ENCODE data around the gene SLC27A6. TPM values are rescaled to one million over a fixed set of nuclear protein-coding genes. Genes with fewer than 3 reads are reported as not detected.
A peak's percentile ranks its signal among the peaks of the same experiment; 100 is the strongest.

Gene SLC27A6
- total and polyA plus RNA-seq, 11 donors = 9.0 to 95.1 (median 31.5) TPM

GRCh38 chr5:128965638-128966302 lies 482 bp downstream of the SLC27A6 start:
- intact Hi-C loops (cut with DNase I) = loop anchor here in 3 of 10 donors (2.0 to 5.0 kb wide), 3 partner anchors 38 to 43 kb away; no protein-coding TSS in a partner anchor
- H3K27ac ChIP-seq = peak overlapping the region in 11 of 12 donors; percentile 31 to 86 (median 78)

GRCh38 chr5:128966375-128966774 lies 1.1 kb downstream of the SLC27A6 start:
- H3K4me3 ChIP-seq = peak overlapping the region; percentile 25 to 65 (median 58)
- peaks cover 0 to 8% (median 0%) of the 10 kb centered on the region in 12 donors for H3K4me1 ChIP-seq
- no peaks in the 10 kb centered on the region for H3K36me3 ChIP-seq
- peaks cover 0 to 16% (median 0%) of the 10 kb centered on the region in 9 donors for H3K27me3 ChIP-seq
- TF ChIP-seq POLR2A (IDR thresholded peaks at IDR 0.05) (no peak), CTCF (IDR thresholded peaks at IDR 0.05) (peak in 2 of 12 donors; percentile 7 to 9)
- DNase-seq = peak in 3 of 5 donors; percentile 24 to 48 (median 30)
- WGBS, 4 donors = 43 to 75% (median 66%) methylated on average over 12 of the region's 12 CpGs
- H3K9me3 ChIP-seq = peaks cover 0 to 3% (median 0%) of the 10 kb centered on the region in 12 donors
- ATAC-seq = peak; percentile 33 to 64 (median 48)
- intact Hi-C loops (cut with DNase I) = loop anchor here in 2 of 10 donors (5.0 kb wide), 2 partner anchors 39 to 44 kb away; no protein-coding TSS in a partner anchor
- H3K27ac ChIP-seq = peak overlapping the region in 2 of 12 donors; percentile 78 to 86

More at GRCh38 chr5:128965638-128966302, 482 bp downstream of the SLC27A6 start:
- DNase-seq (peak in 1 of 5 donors; percentile 25), ATAC-seq (peak; percentile 44 to 63 (median 58))
- H3K4me1 ChIP-seq = peaks cover 0 to 8% (median 0%) of the 10 kb centered on the region in 12 donors
- H3K27me3 ChIP-seq = peaks cover 0 to 16% (median 0%) of the 10 kb centered on the region in 9 donors
- 18 to 34% (median 24%) methylated on average over 8 to 24 of the region's 24 CpGs for WGBS, 4 donors
- peak overlapping the region; percentile 25 to 65 (median 58) for H3K4me3 ChIP-seq
- H3K9me3 ChIP-seq = peaks cover 0 to 7% (median 0%) of the 10 kb centered on the region in 12 donors
- H3K36me3 ChIP-seq = no peaks in the 10 kb centered on the region
- no peak for TF ChIP-seq CTCF (IDR thresholded peaks at IDR 0.05)
- TF ChIP-seq POLR2A (IDR thresholded peaks at IDR 0.05) = no peak

GRCh38 chr5:128966846-128967245 lies 1.6 kb downstream of the SLC27A6 start:
- H3K36me3 ChIP-seq = no peaks in the 10 kb centered on the region
- H3K27me3 ChIP-seq = peaks cover 0 to 16% (median 0%) of the 10 kb centered on the region in 9 donors
- peak overlapping the region; percentile 25 to 65 (median 58) for H3K4me3 ChIP-seq
- intact Hi-C loops (cut with DNase I) = loop anchor here in 2 of 10 donors (5.0 kb wide), 2 partner anchors 40 to 45 kb away; no protein-coding TSS in a partner anchor
- no peak for DNase-seq
- peaks cover 0 to 8% (median 0%) of the 10 kb centered on the region in 12 donors for H3K4me1 ChIP-seq
- no peak for ATAC-seq
- peaks cover 0 to 6% (median 0%) of the 10 kb centered on the region in 12 donors for H3K9me3 ChIP-seq
- TF ChIP-seq CTCF (IDR thresholded peaks at IDR 0.05) (no peak), POLR2A (IDR thresholded peaks at IDR 0.05) (no peak)
- 42 to 62% (median 52%) methylated on average over 3 of the region's 3 CpGs for WGBS, 4 donors
- peak overlapping the region in 2 of 12 donors; percentile 25 to 86 for H3K27ac ChIP-seq

GRCh38 chr5:128973244-128973643 lies 8.0 kb downstream of the SLC27A6 start:
- peak in 1 of 4 donors; percentile 46 for ATAC-seq
- intact Hi-C loops (cut with DNase I) = no loop called here
- 63 to 76% (median 68%) methylated on average over 8 to 9 of the region's 9 CpGs for WGBS, 4 donors

More at GRCh38 chr5:128973244-128973643, 8.0 kb downstream of the SLC27A6 start:
- no peak for DNase-seq
- Histone ChIP-seq H3K27ac (peak overlapping the region in 1 of 12 donors; percentile 41), H3K9me3 (peaks cover 0 to 6% (median 0%) of the 10 kb centered on the region in 12 donors), H3K36me3 (no peaks in the 10 kb centered on the region), H3K4me3 (peak overlapping the region in 2 of 12 donors; percentile 18 to 31), H3K4me1 (peaks cover 0 to 4% (median 0%) of the 10 kb centered on the region in 12 donors), H3K27me3 (no peaks in the 10 kb centered on the region)
- TF ChIP-seq CTCF (IDR thresholded peaks at IDR 0.05) (no peak), POLR2A (IDR thresholded peaks at IDR 0.05) (no peak)
